GM12878 (cell line): ENCODE data around the gene TBC1D23.

Source experiments
- BHLHE40 ChIP-seq, 2 experiments: fragments of 450-650 bp in 1 of 2; IDR thresholded peaks; 2 replicates each; pipeline ENCODE4 v1.6.1; 2011 to 2017; ENCODE audit warnings: low read depth in 2 of 2, borderline replicate concordance in 1 of 2, improper control_type of control experiment in 1 of 2, low read length in 1 of 2, mild to moderate bottlenecking in 1 of 2
- CEBPZ ChIP-seq: fragments of 150-350 bp; IDR thresholded peaks from 2 replicates; pipeline ENCODE4 v1.6.1; 2016; ENCODE audit warnings: low read depth, low read length
- CTCF ChIP-seq, 3 experiments: IDR thresholded peaks in 2 of 3; conservative IDR thresholded peaks in 1 of 3; 2 replicates each; pipeline ENCODE4 v1.5.1; 2011; ENCODE audit warnings: low read depth in 3 of 3, low read length in 3 of 3, mild to moderate bottlenecking in 3 of 3, control low read depth in 2 of 3, moderate library complexity in 2 of 3, inconsistent platforms in 1 of 3, mixed read lengths in 1 of 3; ENCODE audit not compliant: control insufficient read depth in 2 of 3, insufficient read depth in 1 of 3; ENCODE audit errors: extremely low read depth in 1 of 3
- EP300 ChIP-seq, 2 experiments: fragments of 150-350 bp in 1 of 2; IDR thresholded peaks; 2 replicates each; pipeline ENCODE4 v1.6.1; 2011 to 2012; ENCODE audit warnings: low read depth in 2 of 2, low read length in 2 of 2, borderline replicate concordance in 1 of 2, improper control_type of control experiment in 1 of 2, inconsistent platforms in 1 of 2; ENCODE audit not compliant: control insufficient read depth in 1 of 2
- MTA2 ChIP-seq: fragments of 450-650 bp; IDR thresholded peaks from 2 replicates; pipeline ENCODE4 v1.6.1; 2016; ENCODE audit warnings: low read depth, mild to moderate bottlenecking, moderate library complexity
- POLR2A ChIP-seq: IDR thresholded peaks from 2 replicates; pipeline ENCODE4 v1.6.1; 2011; ENCODE audit warnings: low read depth, mild to moderate bottlenecking, low read length
- POLR2AphosphoS2 ChIP-seq: IDR thresholded peaks from 2 replicates; pipeline ENCODE4 v1.6.1; 2011; ENCODE audit warnings: low read depth, mild to moderate bottlenecking, low read length, improper control_type of control experiment, moderate library complexity
- RB1 ChIP-seq: fragments of 450-650 bp; formaldehyde crosslinking; IDR thresholded peaks from 2 replicates; pipeline ENCODE4 v1.6.1; 2017; ENCODE audit warnings: mild to moderate bottlenecking, borderline replicate concordance
- SPI1 ChIP-seq: IDR thresholded peaks from 2 replicates; pipeline ENCODE4 v1.6.1; 2011; ENCODE audit warnings: low read depth, mild to moderate bottlenecking, low read length, moderate library complexity, borderline replicate concordance; ENCODE audit not compliant: insufficient read depth
- TCF12 ChIP-seq: IDR thresholded peaks from 2 replicates; pipeline ENCODE4 v1.6.1; 2011; ENCODE audit warnings: low read depth, mild to moderate bottlenecking, low read length
- ZBTB33 ChIP-seq: fragments of 450-650 bp; IDR thresholded peaks from 2 replicates; pipeline ENCODE4 v1.6.1; 2017; ENCODE audit warnings: mild to moderate bottlenecking
- ZNF274 ChIP-seq: IDR thresholded peaks from one replicate; pipeline ENCODE4 v1.8.0; 2011; ENCODE audit not compliant: insufficient read length, insufficient read depth

- no peak for TF ChIP-seq CEBPZ
- no peak for TF ChIP-seq ZBTB33
- no peak for TF ChIP-seq TCF12
- no peak for TF ChIP-seq CTCF (IDR thresholded peaks at IDR 0.05 in 2 of 3, conservative IDR thresholded peaks at IDR 0.05 in 1 of 3; ENCODE audit: control insufficient read depth in 2 of 3, extremely low read depth in 1 of 3, insufficient read depth in 1 of 3, low read depth in 3 of 3, low read length in 3 of 3)
- TF ChIP-seq ZNF274 = no peak
- no peak for TF ChIP-seq MTA2
- TF ChIP-seq RB1 = no peak
- no peak for TF ChIP-seq POLR2AphosphoS2
- TF ChIP-seq BHLHE40 (IDR thresholded peaks at IDR 0.05; ENCODE audit: borderline replicate concordance in 1 of 2, low read depth in 2 of 2, low read length in 1 of 2) = no peak
- TF ChIP-seq EP300 (IDR thresholded peaks at IDR 0.05; ENCODE audit: borderline replicate concordance in 1 of 2, control insufficient read depth in 1 of 2, low read depth in 2 of 2, low read length in 2 of 2) = no peak
- TF ChIP-seq POLR2A = no peak
- no peak for TF ChIP-seq SPI1
Observed at GRCh38 chr3:100368441-100368840, 107.6 kb downstream of the TBC1D23 start.
